ENCODE measurements around the gene TSPYL4. TPM values are rescaled to one million over a fixed set of nuclear protein-coding genes. Genes with fewer than 3 reads are reported as not detected.

The TSPYL4 gene
- total RNA-seq, 4 donors from 2014 or later = 5.8 to 9.1 (median 7.2) TPM

GRCh38 chr6:116251568-116252384, 2.1 kb downstream of the TSPYL4 start:
- H3K4me1 ChIP-seq = peaks cover 3 to 45% (median 7%) of the 10 kb centered on the region in 4 donors

GRCh38 chr6:116248577-116248976, 5.3 kb downstream of the TSPYL4 start:
- Histone ChIP-seq H3K9me3 (no peaks in the 10 kb centered on the region), H3K4me3 (no peak overlapping the region), H3K36me3 (no peaks in the 10 kb centered on the region), H3K27me3 (no peaks in the 10 kb centered on the region), H3K4me1 (peaks cover 0 to 32% (median 7%) of the 10 kb centered on the region in 4 donors), H3K27ac (no peak overlapping the region)
- no peak for DNase-seq
- no peak for TF ChIP-seq POLR2A (IDR thresholded peaks at IDR 0.05)
- TF ChIP-seq CTCF (IDR thresholded peaks at IDR 0.05) = no peak

More at GRCh38 chr6:116251568-116252384, 2.1 kb downstream of the TSPYL4 start:
- no peak overlapping the region for H3K4me3 ChIP-seq
- H3K9me3 ChIP-seq = no peaks in the 10 kb centered on the region
- H3K36me3 ChIP-seq = no peaks in the 10 kb centered on the region
- H3K27ac ChIP-seq = no peak overlapping the region
- no peak for DNase-seq
- TF ChIP-seq CTCF (IDR thresholded peaks at IDR 0.05) (no peak), POLR2A (IDR thresholded peaks at IDR 0.05) (no peak)
- no peaks in the 10 kb centered on the region for H3K27me3 ChIP-seq

GRCh38 chr6:116247285-116247684, 6.6 kb downstream of the TSPYL4 start:
- H3K36me3 ChIP-seq = no peaks in the 10 kb centered on the region
- H3K4me3 ChIP-seq = no peak overlapping the region
- no peak for TF ChIP-seq CTCF (IDR thresholded peaks at IDR 0.05)
- DNase-seq = no peak
- H3K27ac ChIP-seq = no peak overlapping the region
- peaks cover 0 to 21% (median 3%) of the 10 kb centered on the region in 4 donors for H3K4me1 ChIP-seq
- H3K9me3 ChIP-seq = no peaks in the 10 kb centered on the region
- H3K27me3 ChIP-seq = no peaks in the 10 kb centered on the region

- H3K27ac ChIP-seq = no peak overlapping the region
- no peaks in the 10 kb centered on the region for H3K27me3 ChIP-seq
- DNase-seq = no peak
- H3K36me3 ChIP-seq = no peaks in the 10 kb centered on the region
- H3K4me1 ChIP-seq = peaks cover 0 to 9% (median 0%) of the 10 kb centered on the region in 4 donors
- H3K9me3 ChIP-seq = no peaks in the 10 kb centered on the region
- H3K4me3 ChIP-seq = no peak overlapping the region
- no peak for TF ChIP-seq POLR2A (IDR thresholded peaks at IDR 0.05)
- TF ChIP-seq CTCF (IDR thresholded peaks at IDR 0.05) = no peak
Measured at GRCh38 chr6:116246089-116246488, 7.8 kb downstream of the TSPYL4 start.

- no peaks in the 10 kb centered on the region for H3K27me3 ChIP-seq
- no peak overlapping the region for H3K27ac ChIP-seq
- peaks cover 0 to 8% (median 0%) of the 10 kb centered on the region in 3 donors for H3K36me3 ChIP-seq
- no peaks in the 10 kb centered on the region for H3K9me3 ChIP-seq
- H3K4me1 ChIP-seq = no peaks in the 10 kb centered on the region
- no peak overlapping the region for H3K4me3 ChIP-seq
- no peak for DNase-seq
- TF ChIP-seq POLR2A (IDR thresholded peaks at IDR 0.05) = no peak
- TF ChIP-seq CTCF (IDR thresholded peaks at IDR 0.05) = no peak
Measured at GRCh38 chr6:116244284-116244683, 9.6 kb downstream of the TSPYL4 start.

All from Peyer's patch (tissue), 4 donors.